Stimulated activated naive B cell treated with anti-CD40 and anti-IgM and Interleukin-4, amounts not matched to agents 10 μg/mL and 1 μg/mL and 100 μg/mL, for 72 hours (primary cell): ENCODE measurements around the gene RORB.

Source experiments
- ATAC-seq, 2 donors: fragments of 150-1000 bp; cut with Tn5 transposase; replicated peaks; 2 replicates each; pipeline ENCODE4 v1.10.0; 2021; ENCODE audit warnings: moderate library complexity in 1 of 2
- DNase-seq: peaks from one replicate; pipeline ENCODE4 v3.0.0; 2021
- H3K27ac Mint-ChIP-seq: one replicate; pipeline ENCODE4 v1.8.0; 2022; ENCODE audit warnings: mild to moderate bottlenecking, mixed read lengths
- H3K27me3 Mint-ChIP-seq, 2 donors: one replicate each; pipeline ENCODE4 v1.8.0; 2022; ENCODE audit warnings: mixed read lengths in 2 of 2
- H3K36me3 Mint-ChIP-seq, 2 donors: one replicate each; pipeline ENCODE4 v1.8.0; 2022; ENCODE audit warnings: mixed read lengths in 2 of 2, mild to moderate bottlenecking in 1 of 2
- H3K4me1 Mint-ChIP-seq, 2 donors: one replicate each; pipeline ENCODE4 v1.8.0; 2022; ENCODE audit warnings: mixed read lengths in 2 of 2, mild to moderate bottlenecking in 1 of 2
- H3K4me3 Mint-ChIP-seq, 2 donors: one replicate each; pipeline ENCODE4 v1.8.0; 2022; ENCODE audit warnings: mild to moderate bottlenecking in 2 of 2, mixed read lengths in 2 of 2, moderate library complexity in 1 of 2
- H3K9me3 Mint-ChIP-seq, 2 donors: one replicate each; pipeline ENCODE4 v1.8.0; 2022; ENCODE audit warnings: mixed read lengths in 2 of 2, mild to moderate bottlenecking in 1 of 2

Gene RORB

DNA sequence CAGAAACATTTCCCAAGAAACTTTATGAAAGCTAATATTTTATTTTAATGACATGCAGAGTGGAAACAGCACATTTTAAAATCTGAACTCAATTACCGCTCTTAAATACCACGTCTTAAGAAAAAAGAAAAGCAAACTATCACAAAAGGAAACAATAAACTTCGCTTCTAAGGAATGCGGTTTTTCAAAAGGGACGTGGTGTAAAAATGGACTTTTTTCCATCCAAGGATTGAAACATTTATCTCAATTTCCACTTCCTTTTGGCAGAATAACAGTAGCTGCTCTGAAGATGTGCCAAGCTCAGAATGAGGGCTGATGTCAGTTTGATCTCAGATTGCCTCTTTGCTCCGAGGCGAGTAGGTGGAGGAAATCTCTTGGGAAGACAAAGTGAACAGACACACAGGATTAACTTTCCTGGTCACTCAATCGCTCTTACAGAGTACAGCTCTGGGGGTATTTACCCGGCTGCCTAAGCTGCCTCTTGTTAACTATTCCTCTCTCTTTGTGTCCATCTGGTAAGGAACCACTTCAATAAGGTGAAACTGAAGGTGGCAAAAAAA lies 232.1 kb downstream of the RORB start:
- peaks cover 13 to 19% of the 10 kb centered on the region in 2 donors for H3K27me3 Mint-ChIP-seq
- no peaks in the 10 kb centered on the region for H3K9me3 Mint-ChIP-seq
- H3K4me1 Mint-ChIP-seq, result no peaks in the 10 kb centered on the region
- ATAC-seq, result no peak
- DNase-seq, result no peak
- no peak overlapping the region for H3K27ac Mint-ChIP-seq
- no peaks in the 10 kb centered on the region for H3K36me3 Mint-ChIP-seq
- H3K4me3 Mint-ChIP-seq, result no peak overlapping the region

DNA sequence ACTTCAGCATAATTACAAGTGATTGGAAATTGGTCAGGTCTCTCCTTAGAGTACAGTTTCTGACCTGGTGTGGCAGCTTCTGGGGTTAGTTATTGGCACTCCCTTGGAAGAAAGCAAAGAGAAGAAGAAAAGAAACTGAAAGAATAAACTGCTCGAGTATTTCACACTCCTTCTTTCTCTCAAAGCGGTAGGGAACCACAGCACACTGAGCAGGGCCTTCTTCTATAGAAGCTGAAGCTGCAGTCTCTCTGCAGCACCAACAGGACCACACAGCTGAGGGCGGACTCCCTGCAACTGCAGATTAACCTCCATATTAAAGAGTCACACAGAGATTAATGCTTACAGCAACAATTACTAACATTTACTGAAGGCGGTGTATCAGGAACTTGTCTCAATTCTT lies 238.6 kb downstream of the RORB start:
- DNase-seq (no peak), ATAC-seq (no peak)
- Mint-ChIP-seq H3K27ac (no peak overlapping the region), H3K36me3 (no peaks in the 10 kb centered on the region), H3K27me3 (peaks cover under 1 to 9% of the 10 kb centered on the region in 2 donors), H3K9me3 (no peaks in the 10 kb centered on the region), H3K4me1 (no peaks in the 10 kb centered on the region), H3K4me3 (no peak overlapping the region)

DNA sequence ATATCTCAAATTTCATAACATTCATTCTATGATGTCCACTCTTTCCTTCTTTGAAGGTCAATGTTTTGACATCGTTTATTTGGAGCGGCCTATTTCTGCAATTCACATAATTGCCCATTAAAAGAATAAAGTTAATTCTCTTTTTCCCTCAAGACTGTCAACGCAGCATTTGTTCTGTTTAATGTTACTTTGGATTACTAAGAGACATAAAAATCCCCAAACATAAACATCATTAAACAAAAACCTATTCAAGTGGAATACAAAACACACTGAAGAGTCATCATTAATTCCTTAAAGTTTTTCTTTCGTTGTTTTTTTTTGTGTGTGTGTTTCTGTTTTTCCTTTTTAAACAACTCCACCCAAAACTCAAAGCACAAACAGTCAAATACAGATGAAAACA lies 239.5 kb downstream of the RORB start:
- H3K4me3 Mint-ChIP-seq, result no peak overlapping the region

DNA sequence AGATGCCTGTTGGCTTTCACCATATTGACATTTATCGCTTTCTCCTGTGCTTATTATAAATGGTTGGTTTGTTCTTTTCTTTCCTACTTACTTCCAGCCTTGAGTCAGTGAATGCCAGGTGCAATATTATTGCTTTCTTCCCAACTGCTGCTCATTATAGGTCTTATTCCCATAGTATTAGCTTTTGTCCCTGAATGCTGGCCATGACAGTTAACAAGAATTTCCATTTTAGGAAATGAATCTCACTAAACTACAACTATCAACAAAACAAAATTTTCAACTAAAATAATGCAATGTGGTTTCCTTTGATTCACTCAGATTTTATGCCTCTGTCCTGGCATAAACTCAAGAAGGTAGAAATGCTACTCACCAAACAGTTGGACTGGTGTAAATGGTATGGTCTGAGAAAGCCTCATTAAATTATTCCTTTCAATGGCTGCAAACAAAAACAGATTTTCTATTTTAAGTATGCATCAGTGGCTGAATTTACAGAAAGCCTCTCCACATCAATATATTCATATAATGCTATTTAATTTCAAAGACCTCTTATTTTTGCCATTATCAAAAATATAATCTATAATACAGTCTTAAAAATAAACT lies 245.2 kb downstream of the RORB start:
- H3K4me1 Mint-ChIP-seq, result no peaks in the 10 kb centered on the region

More for the DNA sequence above, 239.5 kb downstream of the RORB start:
- Mint-ChIP-seq H3K27ac (no peak overlapping the region), H3K9me3 (no peaks in the 10 kb centered on the region), H3K27me3 (peaks cover 4 to 9% of the 10 kb centered on the region in 2 donors), H3K4me1 (no peaks in the 10 kb centered on the region), H3K36me3 (no peaks in the 10 kb centered on the region)
- ATAC-seq, result no peak
- DNase-seq, result no peak

More for the DNA sequence above, 245.2 kb downstream of the RORB start:
- Mint-ChIP-seq H3K36me3 (no peaks in the 10 kb centered on the region), H3K9me3 (no peaks in the 10 kb centered on the region), H3K27me3 (peaks cover 30 to 34% of the 10 kb centered on the region in 2 donors), H3K4me3 (no peak overlapping the region), H3K27ac (no peak overlapping the region)
- no peak for ATAC-seq
- DNase-seq, result no peak
